Endothelial cell of umbilical vein (primary cell): ENCODE results near the gene ASCL3. TPM values are rescaled to one million over a fixed set of nuclear protein-coding genes. Genes with fewer than 3 reads are reported as not detected.

ENCODE experiments used
- BruUV-seq: library from RNA; stranded (reverse); fragments of 400-500 nt; replicated peaks from 2 replicates; lab custom pipeline; 2021; lab: Mats Ljungman, UMichigan
- CTCF ChIA-PET: fragments of 300-600, 350-600 bp; sonication (Branson Sonifier 250); formaldehyde crosslinking; loops from one replicate; lab custom pipeline; 2021; ENCODE audit warnings: antibody characterized with exemption, inconsistent platforms; lab: Charles Lee
- POLR2A ChIA-PET: fragments of 300-600, 350-600 bp; sonication (Branson Sonifier 250); formaldehyde crosslinking; loops from one replicate; lab custom pipeline; 2021; ENCODE audit warnings: antibody characterized with exemption, inconsistent platforms; lab: Charles Lee
- DNase-seq: peaks from one replicate; pipeline ENCODE4 v3.0.0-alpha.2; 2011; ENCODE audit warnings: low read depth, low spot score
- FAIRE-seq: peaks from 2 replicates; lab custom pipeline; 2011; peaks lifted over from hg19 to GRCh38; lab: Jason Lieb, UNC
- H2AFZ ChIP-seq: 2 replicates; pipeline ENCODE4 v1.6.0; 2012; ENCODE audit warnings: low read depth, low read length, control low read depth, inconsistent platforms
- H3K27ac ChIP-seq: 2 replicates; pipeline ENCODE4 v1.5.1; 2011; ENCODE audit warnings: low read depth, mild to moderate bottlenecking, control low read depth, low read length, moderate library complexity; ENCODE audit not compliant: insufficient read depth
- H3K27me3 ChIP-seq, 2 experiments: 2 replicates each; pipeline versions ENCODE4 v1.6.0 to v1.6.1; 2011; ENCODE audit warnings: low read length in 2 of 2, mixed read lengths in 1 of 2; ENCODE audit not compliant: control insufficient read depth in 2 of 2, insufficient read depth in 2 of 2
- H3K36me3 ChIP-seq, 2 experiments: 2 replicates in 1 of 2; 3 replicates in 1 of 2; pipeline ENCODE4 v1.5.1; 2011; ENCODE audit warnings: low read length in 2 of 2, mild to moderate bottlenecking in 1 of 2, moderate library complexity in 1 of 2; ENCODE audit not compliant: control insufficient read depth in 2 of 2, insufficient read depth in 2 of 2; ENCODE audit errors: extremely low read depth in 1 of 2
- H3K4me1 ChIP-seq: 3 replicates; pipeline ENCODE4 v1.5.1; 2011; ENCODE audit warnings: mild to moderate bottlenecking, low read length; ENCODE audit not compliant: control insufficient read depth, insufficient read depth; ENCODE audit errors: extremely low read depth
- H3K4me2 ChIP-seq: 2 replicates; pipeline ENCODE4 v1.6.1; 2011; ENCODE audit warnings: low read length, control low read depth, mixed read lengths; ENCODE audit not compliant: insufficient read depth
- H3K4me3 ChIP-seq, 3 experiments: fragments of 200-600 bp in 1 of 3; sonication (generic), shearing (Covaris generic) in 1 of 3; replicated peaks in 1 of 3; 2 replicates each; pipeline ENCODE4 v1.5.1; 2011 to 2016; ENCODE audit warnings: control low read depth in 3 of 3, low read length in 3 of 3, mild to moderate bottlenecking in 2 of 3, inconsistent platforms in 1 of 3, low read depth in 1 of 3, moderate library complexity in 1 of 3; ENCODE audit not compliant: insufficient read depth in 1 of 3
- H3K79me2 ChIP-seq: 2 replicates; pipeline ENCODE4 v1.6.0; 2012; ENCODE audit warnings: low read length, inconsistent platforms; ENCODE audit not compliant: control insufficient read depth, insufficient read depth
- H3K9ac ChIP-seq: replicated peaks from 2 replicates; pipeline ENCODE3; 2011; ENCODE audit warnings: low read length, control low read depth; ENCODE audit not compliant: insufficient read depth; ENCODE audit errors: extremely low read depth
- H3K9me1 ChIP-seq: replicated peaks from 3 replicates; pipeline ENCODE4 v1.6.0; 2011; ENCODE audit warnings: mild to moderate bottlenecking, low read length; ENCODE audit not compliant: control insufficient read depth, insufficient read depth; ENCODE audit errors: extremely low read depth
- H3K9me3 ChIP-seq: replicated peaks from 2 replicates; pipeline ENCODE4 v1.5.1; 2012; ENCODE audit warnings: low read length, inconsistent platforms; ENCODE audit not compliant: control insufficient read depth, insufficient read depth
- H4K20me1 ChIP-seq: replicated peaks from 2 replicates; pipeline ENCODE3; 2011; ENCODE audit warnings: mild to moderate bottlenecking, low read length; ENCODE audit not compliant: control insufficient read depth, insufficient read depth; ENCODE audit errors: extremely low read depth
- EZH2 ChIP-seq: IDR thresholded peaks from 2 replicates; pipeline ENCODE4 v1.6.1; 2012; ENCODE audit warnings: borderline replicate concordance, low read depth, mild to moderate bottlenecking, moderate library complexity, low read length, inconsistent platforms; ENCODE audit not compliant: severe bottlenecking
- FOS ChIP-seq: IDR thresholded peaks from 2 replicates; pipeline ENCODE4 v1.6.1; 2011; ENCODE audit warnings: mild to moderate bottlenecking, low read length, moderate library complexity, borderline replicate concordance; ENCODE audit not compliant: insufficient read depth
- GATA2 ChIP-seq: IDR thresholded peaks from 2 replicates; pipeline ENCODE4 v1.7.0; 2011; ENCODE audit warnings: low read depth, mild to moderate bottlenecking, moderate library complexity, mixed read lengths, low read length; ENCODE audit not compliant: insufficient read length, insufficient read depth
- JUN ChIP-seq: IDR thresholded peaks from 2 replicates; pipeline ENCODE4 v1.6.1; 2011; ENCODE audit warnings: borderline replicate concordance, low read depth; ENCODE audit not compliant: insufficient read length, insufficient read depth
- MYC ChIP-seq: IDR thresholded peaks from one replicate; pipeline ENCODE4 v1.6.1; 2011; ENCODE audit warnings: mild to moderate bottlenecking, low read depth, low read length
- POLR2A ChIP-seq: IDR thresholded peaks from 2 replicates; pipeline ENCODE4 v1.6.1; 2012; ENCODE audit warnings: low read depth, mild to moderate bottlenecking, control low read depth, low read length
- POLR2AphosphoS5 ChIP-seq: IDR thresholded peaks from 2 replicates; pipeline ENCODE4 v1.6.1; 2012; ENCODE audit warnings: low read depth, mild to moderate bottlenecking, control low read depth, low read length, moderate library complexity; ENCODE audit not compliant: insufficient read depth
- dilution Hi-C: fragments of 300-500 bp; cut with MboI; formaldehyde crosslinking; loops from one replicate; pipeline ENCODE4 v1.15.0; 2019; ENCODE audit warnings: low sequenced_read_pairs; ENCODE audit not compliant: extremely low pct_ligation_motif_present
- intact Hi-C: fragments of 100-400 bp; cut with micrococcal nuclease; formaldehyde crosslinking; loops from one replicate; pipeline ENCODE4 v1.10.0; 2022
- polyA plus RNA-seq, 4 experiments: library from polyadenylated mRNA; depleted of rRNA in 3 of 4; stranded (reverse) in 3 of 4; unstranded in 1 of 4; fragments of >200 nt; gene quantifications; 2 replicates each; pipeline versions ENCODE4 v1.2.1 to v1.2.3, GENCODE V29; 2011 to 2012; ENCODE audit warnings: missing spikeins in 1 of 4
- total RNA-seq: library from RNA; stranded (reverse); gene quantifications from 2 replicates; pipeline ENCODE4 v1.2.3, GENCODE V29; 2021
- TF ChIP-seq, protein P1 (sequence below): IDR thresholded peaks from 2 replicates; pipeline ENCODE4 v1.6.1; 2011; ENCODE audit not compliant: insufficient read depth, insufficient read length
- TF ChIP-seq, protein P2 (sequence below), 2 donors: IDR thresholded peaks; 1 replicate in 1 of 2; 2 replicates in 1 of 2; pipeline ENCODE4 v1.5.1; 2011; ENCODE audit warnings: low read length in 2 of 2, mild to moderate bottlenecking in 2 of 2, moderate library complexity in 2 of 2, control low read depth in 1 of 2, inconsistent platforms in 1 of 2, low read depth in 1 of 2; ENCODE audit not compliant: insufficient read depth in 1 of 2; ENCODE audit errors: extremely low read depth in 1 of 2

ASCL3 gene
- total and polyA plus RNA-seq, 2 donors (not counting 3 experiments of a cell fraction or from before 2014, with no cell fraction given), result not detected

DNA sequence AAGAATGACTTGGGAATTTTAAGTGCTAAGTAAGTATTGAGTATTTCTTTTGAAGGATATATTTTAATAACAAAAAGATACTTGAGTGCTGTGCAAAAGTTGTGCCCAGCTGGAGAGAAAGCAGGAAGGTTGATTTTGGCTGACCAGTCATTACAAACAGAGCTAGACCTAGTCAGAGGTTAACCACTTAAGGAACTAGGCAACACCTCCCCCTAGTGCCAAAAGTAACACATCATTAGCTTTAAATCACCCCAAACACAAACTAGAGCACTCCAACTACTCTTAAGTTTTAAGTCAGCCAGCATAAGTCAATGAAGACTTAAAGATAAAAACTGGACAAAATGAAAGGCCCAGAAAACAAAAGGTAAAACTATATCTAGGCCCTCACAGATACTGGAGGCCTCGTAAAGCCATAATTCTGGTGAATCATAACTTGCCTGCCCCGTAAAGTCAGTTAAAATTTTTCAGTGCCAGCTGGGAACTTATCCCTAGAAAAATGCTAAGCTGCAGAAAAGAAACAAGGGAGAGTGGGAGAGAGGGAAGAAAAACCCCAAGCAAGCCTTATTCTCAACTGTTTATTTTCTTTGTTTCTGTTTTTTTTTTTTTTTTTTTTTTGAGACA lies 16.8 kb upstream of the ASCL3 start:
- intact Hi-C loops, result loop anchor here (1.0 to 5.0 kb wide), 6 partner anchors 45 to 621 kb away; no protein-coding TSS in a partner anchor
- H3K4me3 ChIP-seq, result no peak overlapping the region

DNA sequence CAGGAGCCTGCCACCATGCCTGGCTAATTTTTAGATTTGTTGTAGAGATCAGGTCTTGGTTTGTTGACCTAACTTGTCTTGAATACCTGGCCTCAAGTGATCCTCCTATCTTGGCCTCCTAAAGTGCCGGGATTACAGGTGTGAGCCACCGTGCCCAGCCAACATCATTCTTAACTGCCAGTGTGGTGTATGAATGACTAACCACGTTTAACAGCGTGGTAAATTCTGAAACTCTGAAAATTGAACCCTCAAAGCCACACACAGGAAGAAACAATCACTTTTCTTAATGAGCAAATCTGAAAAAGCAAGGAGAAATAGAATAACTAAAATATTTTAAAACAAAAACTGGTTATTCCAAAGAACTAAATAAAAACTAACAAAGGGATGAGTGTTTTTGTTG lies 14.0 kb upstream of the ASCL3 start:
- Histone ChIP-seq H4K20me1 (no peaks in the 10 kb centered on the region), H2AFZ (no peak overlapping the region), H3K9me3 (no peaks in the 10 kb centered on the region), H3K27me3 (no peaks in the 10 kb centered on the region), H3K27ac (no peak overlapping the region), H3K4me2 (no peak overlapping the region), H3K79me2 (peaks cover 12% of the 10 kb centered on the region), H3K9me1 (no peaks in the 10 kb centered on the region), H3K36me3 (peaks cover 5 to 6% of the 10 kb centered on the region in 2 experiments), H3K4me3 (no peak overlapping the region), H3K4me1 (no peaks in the 10 kb centered on the region), H3K9ac (no peak overlapping the region)
- CTCF ChIA-PET, result interaction anchor here (1.0 to 1.3 kb wide), 4 partner anchors 8 to 43 kb away, joined by 3 to 4 read pairs (median 4); partner anchors contain the start of gene ASCL3
- no peak for FAIRE-seq
- intact Hi-C loops (loop anchor here (5.0 kb wide), 2 partner anchors 125 to 345 kb away; no protein-coding TSS in a partner anchor), dilution Hi-C loops (no loop called here)
- TF ChIP-seq JUN (no peak), POLR2A (no peak), EZH2 (no peak), POLR2AphosphoS5 (no peak), MYC (no peak), GATA2 (no peak), FOS (no peak)
- TF ChIP-seq, protein P1, sequence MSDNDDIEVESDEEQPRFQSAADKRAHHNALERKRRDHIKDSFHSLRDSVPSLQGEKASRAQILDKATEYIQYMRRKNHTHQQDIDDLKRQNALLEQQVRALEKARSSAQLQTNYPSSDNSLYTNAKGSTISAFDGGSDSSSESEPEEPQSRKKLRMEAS, result no peak
- TF ChIP-seq, protein P2, sequence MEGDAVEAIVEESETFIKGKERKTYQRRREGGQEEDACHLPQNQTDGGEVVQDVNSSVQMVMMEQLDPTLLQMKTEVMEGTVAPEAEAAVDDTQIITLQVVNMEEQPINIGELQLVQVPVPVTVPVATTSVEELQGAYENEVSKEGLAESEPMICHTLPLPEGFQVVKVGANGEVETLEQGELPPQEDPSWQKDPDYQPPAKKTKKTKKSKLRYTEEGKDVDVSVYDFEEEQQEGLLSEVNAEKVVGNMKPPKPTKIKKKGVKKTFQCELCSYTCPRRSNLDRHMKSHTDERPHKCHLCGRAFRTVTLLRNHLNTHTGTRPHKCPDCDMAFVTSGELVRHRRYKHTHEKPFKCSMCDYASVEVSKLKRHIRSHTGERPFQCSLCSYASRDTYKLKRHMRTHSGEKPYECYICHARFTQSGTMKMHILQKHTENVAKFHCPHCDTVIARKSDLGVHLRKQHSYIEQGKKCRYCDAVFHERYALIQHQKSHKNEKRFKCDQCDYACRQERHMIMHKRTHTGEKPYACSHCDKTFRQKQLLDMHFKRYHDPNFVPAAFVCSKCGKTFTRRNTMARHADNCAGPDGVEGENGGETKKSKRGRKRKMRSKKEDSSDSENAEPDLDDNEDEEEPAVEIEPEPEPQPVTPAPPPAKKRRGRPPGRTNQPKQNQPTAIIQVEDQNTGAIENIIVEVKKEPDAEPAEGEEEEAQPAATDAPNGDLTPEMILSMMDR (IDR thresholded peaks at IDR 0.05; ENCODE audit: extremely low read depth in 1 of 2, insufficient read depth in 1 of 2, low read depth in 1 of 2, low read length in 2 of 2), result no peak
- POLR2A ChIA-PET, result no interaction called here
- BruUV-seq, result no TSS peak
- DNase-seq, result no peak

More for the DNA sequence above, 16.8 kb upstream of the ASCL3 start:
- DNase-seq (peak; percentile 87), FAIRE-seq (peak; percentile 75)
- H3K4me2 ChIP-seq, result no peak overlapping the region
- H3K27ac ChIP-seq, result no peak overlapping the region
- CTCF ChIA-PET, result interaction anchor here (0.6 to 3.5 kb wide), 60 partner anchors 9 to 1830 kb away, joined by 3 to 140 read pairs (median 4); partner anchors contain the start of genes AKIP1, ASCL3, C11orf16 and RPL27A
- H3K9me3 ChIP-seq, result no peaks in the 10 kb centered on the region
- POLR2A ChIA-PET, result interaction anchor here (0.6 to 0.7 kb wide), 2 partner anchors 169 to 234 kb away, joined by 3 to 5 read pairs; no protein-coding TSS in a partner anchor
- BruUV-seq, result no TSS peak
- TF ChIP-seq, protein P2 (IDR thresholded peaks at IDR 0.05; ENCODE audit: extremely low read depth in 1 of 2, insufficient read depth in 1 of 2, low read depth in 1 of 2, low read length in 2 of 2), result peak; percentile 38 to 65
- no peak for TF ChIP-seq MYC
- H3K27me3 ChIP-seq, result no peaks in the 10 kb centered on the region
- no peaks in the 10 kb centered on the region for H4K20me1 ChIP-seq
- no peak overlapping the region for H3K9ac ChIP-seq
- H3K79me2 ChIP-seq, result peaks cover 27% of the 10 kb centered on the region
- peaks cover 15% of the 10 kb centered on the region for H3K4me1 ChIP-seq
- H2AFZ ChIP-seq, result no peak overlapping the region
- H3K36me3 ChIP-seq, result peaks cover 3 to 6% of the 10 kb centered on the region in 2 experiments
- dilution Hi-C loops, result no loop called here
- no peaks in the 10 kb centered on the region for H3K9me1 ChIP-seq
